CD1c-positive myeloid dendritic cell (primary cell): ENCODE data around the gene ROBO2.

ENCODE experiments used
- DNase-seq: peaks from one replicate; pipeline ENCODE4 v3.0.0-alpha.2; 2016; ENCODE audit errors: extremely low spot score

The ROBO2 gene

GRCh38 chr3:77102951-77103769 is 63.3 kb downstream of the ROBO2 start:
- DNase-seq = no peak

- no peak for DNase-seq
Measured at GRCh38 chr3:77122652-77123051, 82.8 kb downstream of the ROBO2 start.

- DNase-seq = no peak
Measured at GRCh38 chr3:77125966-77126365, 86.1 kb downstream of the ROBO2 start.

- no peak for DNase-seq
Measured at GRCh38 chr3:77134769-77135168, 94.9 kb downstream of the ROBO2 start.

GRCh38 chr3:77137559-77137958 is 97.7 kb downstream of the ROBO2 start:
- DNase-seq = no peak

- DNase-seq = no peak
Measured at GRCh38 chr3:77139624-77140023, 99.7 kb downstream of the ROBO2 start.

- DNase-seq = no peak
Measured at GRCh38 chr3:77141423-77141822, 101.5 kb downstream of the ROBO2 start.

- DNase-seq = no peak
Measured at GRCh38 chr3:77142578-77142977, 102.7 kb downstream of the ROBO2 start.

GRCh38 chr3:77146004-77146403 is 106.1 kb downstream of the ROBO2 start:
- no peak for DNase-seq

GRCh38 chr3:77147836-77148578 is 108.1 kb downstream of the ROBO2 start:
- no peak for DNase-seq

- DNase-seq = no peak
Measured at GRCh38 chr3:77149382-77149781, 109.5 kb downstream of the ROBO2 start.

GRCh38 chr3:77150028-77150427 is 110.1 kb downstream of the ROBO2 start:
- DNase-seq = no peak

GRCh38 chr3:77150759-77151158 is 110.9 kb downstream of the ROBO2 start:
- DNase-seq = no peak

GRCh38 chr3:77158730-77159581 is 119.1 kb downstream of the ROBO2 start:
- no peak for DNase-seq

- no peak for DNase-seq
Measured at GRCh38 chr3:77160931-77161497, 121.1 kb downstream of the ROBO2 start.

GRCh38 chr3:77169823-77170222 is 129.9 kb downstream of the ROBO2 start:
- no peak for DNase-seq

GRCh38 chr3:77171026-77171425 is 131.1 kb downstream of the ROBO2 start:
- DNase-seq = no peak

GRCh38 chr3:77179762-77180161 is 139.9 kb downstream of the ROBO2 start:
- no peak for DNase-seq

- DNase-seq = no peak
Measured at GRCh38 chr3:77182341-77182740, 142.4 kb downstream of the ROBO2 start.

- no peak for DNase-seq
Measured at GRCh38 chr3:77186319-77186718, 146.4 kb downstream of the ROBO2 start.

GRCh38 chr3:77186728-77187127 is 146.8 kb downstream of the ROBO2 start:
- DNase-seq = peak; percentile 35

- DNase-seq = no peak
Measured at GRCh38 chr3:77188210-77188609, 148.3 kb downstream of the ROBO2 start.
